GM23248 (cell line): ENCODE results near the gene GPR33.

ENCODE experiments used
- EZH2 ChIP-seq: fragments of 200-600 bp; sonication (generic); IDR thresholded peaks from 2 replicates; pipeline ENCODE4 v1.6.1; 2018; ENCODE audit warnings: antibody characterized with exemption, mild to moderate bottlenecking; ENCODE audit not compliant: insufficient read depth, poor library complexity, severe bottlenecking
- EZH2phosphoT487 ChIP-seq: fragments of 200-600 bp; sonication (generic); IDR thresholded peaks from 2 replicates; pipeline ENCODE4 v1.6.1; 2018; ENCODE audit warnings: antibody characterized with exemption, moderate library complexity, mild to moderate bottlenecking, low read depth; ENCODE audit not compliant: insufficient read depth

DNA sequence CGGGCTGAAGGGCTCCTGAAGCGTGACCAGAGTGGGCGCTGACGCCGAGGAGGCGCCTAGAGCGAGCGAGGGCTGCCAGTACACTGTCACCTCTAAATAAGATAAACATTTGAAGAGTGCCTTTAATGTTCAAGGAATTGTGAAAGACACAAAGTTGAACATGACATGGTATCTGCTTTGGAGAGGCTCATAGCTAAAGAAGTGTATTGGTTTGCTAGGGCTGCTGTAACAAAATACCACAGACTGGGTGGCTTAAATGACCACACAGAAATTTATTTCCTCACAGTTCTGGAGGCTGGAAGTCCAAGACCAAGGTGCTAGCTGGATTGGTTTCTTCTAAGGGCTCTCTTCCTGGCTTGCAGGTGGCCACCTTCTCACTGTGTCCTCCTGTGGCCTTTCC lies 39.7 kb upstream of the GPR33 start:
- TF ChIP-seq EZH2 = no peak
- no peak for TF ChIP-seq EZH2phosphoT487
